SH-SY5Y (cell line): Measurements from ENCODE around the gene PCDH7.

Experiments
- GATA2 ChIP-seq: IDR thresholded peaks from 2 replicates; pipeline ENCODE4 v1.6.1; 2011; ENCODE audit warnings: mild to moderate bottlenecking, low read depth, low read length
- GATA3 ChIP-seq: IDR thresholded peaks from 2 replicates; pipeline ENCODE4 v1.6.1; 2011; ENCODE audit warnings: low read depth, mild to moderate bottlenecking, low read length, moderate library complexity

Gene PCDH7, protein sequence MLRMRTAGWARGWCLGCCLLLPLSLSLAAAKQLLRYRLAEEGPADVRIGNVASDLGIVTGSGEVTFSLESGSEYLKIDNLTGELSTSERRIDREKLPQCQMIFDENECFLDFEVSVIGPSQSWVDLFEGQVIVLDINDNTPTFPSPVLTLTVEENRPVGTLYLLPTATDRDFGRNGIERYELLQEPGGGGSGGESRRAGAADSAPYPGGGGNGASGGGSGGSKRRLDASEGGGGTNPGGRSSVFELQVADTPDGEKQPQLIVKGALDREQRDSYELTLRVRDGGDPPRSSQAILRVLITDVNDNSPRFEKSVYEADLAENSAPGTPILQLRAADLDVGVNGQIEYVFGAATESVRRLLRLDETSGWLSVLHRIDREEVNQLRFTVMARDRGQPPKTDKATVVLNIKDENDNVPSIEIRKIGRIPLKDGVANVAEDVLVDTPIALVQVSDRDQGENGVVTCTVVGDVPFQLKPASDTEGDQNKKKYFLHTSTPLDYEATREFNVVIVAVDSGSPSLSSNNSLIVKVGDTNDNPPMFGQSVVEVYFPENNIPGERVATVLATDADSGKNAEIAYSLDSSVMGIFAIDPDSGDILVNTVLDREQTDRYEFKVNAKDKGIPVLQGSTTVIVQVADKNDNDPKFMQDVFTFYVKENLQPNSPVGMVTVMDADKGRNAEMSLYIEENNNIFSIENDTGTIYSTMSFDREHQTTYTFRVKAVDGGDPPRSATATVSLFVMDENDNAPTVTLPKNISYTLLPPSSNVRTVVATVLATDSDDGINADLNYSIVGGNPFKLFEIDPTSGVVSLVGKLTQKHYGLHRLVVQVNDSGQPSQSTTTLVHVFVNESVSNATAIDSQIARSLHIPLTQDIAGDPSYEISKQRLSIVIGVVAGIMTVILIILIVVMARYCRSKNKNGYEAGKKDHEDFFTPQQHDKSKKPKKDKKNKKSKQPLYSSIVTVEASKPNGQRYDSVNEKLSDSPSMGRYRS (N-terminal part only)

DNA sequence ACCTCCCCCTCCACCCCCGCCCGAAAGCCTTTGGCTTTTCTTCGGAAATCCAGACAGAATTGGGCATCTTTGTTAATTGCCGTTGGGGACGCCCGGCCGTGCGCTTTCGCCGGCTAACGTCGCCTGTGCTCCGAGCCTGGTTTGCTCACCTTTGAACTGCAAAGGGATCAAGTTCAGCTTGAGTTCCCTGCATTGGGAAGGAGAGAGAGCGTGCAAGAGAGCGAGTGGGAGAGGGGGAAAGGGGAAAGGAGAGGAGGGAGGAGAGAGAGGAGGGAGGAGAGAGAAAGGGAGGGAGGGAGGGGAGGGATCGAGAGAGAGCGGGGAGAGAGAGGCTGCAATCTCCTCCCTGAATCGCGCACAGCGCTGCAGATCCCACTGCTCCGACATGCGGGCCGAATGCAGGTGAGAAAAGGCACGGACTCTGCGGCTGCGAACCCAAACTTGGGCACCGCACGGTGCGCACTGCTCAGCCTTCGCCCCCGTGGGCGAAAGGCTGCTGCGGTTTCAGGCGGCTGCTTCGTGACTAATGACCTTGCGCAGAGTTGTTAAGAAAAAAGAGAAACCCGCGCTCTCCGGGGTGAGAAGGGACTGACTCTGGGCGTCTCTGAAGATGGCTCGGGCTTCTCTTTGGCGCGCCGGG lies at the start of gene PCDH7:
PCDH7 (plus strand) TSS at position 349 of the 640 bp plus-strand sequence. CDS start 1,054 bp downstream, outside the sequence.
- TF ChIP-seq GATA3, result no peak
- TF ChIP-seq GATA2, result no peak; the same call in 1 of the 2 replicates

DNA sequence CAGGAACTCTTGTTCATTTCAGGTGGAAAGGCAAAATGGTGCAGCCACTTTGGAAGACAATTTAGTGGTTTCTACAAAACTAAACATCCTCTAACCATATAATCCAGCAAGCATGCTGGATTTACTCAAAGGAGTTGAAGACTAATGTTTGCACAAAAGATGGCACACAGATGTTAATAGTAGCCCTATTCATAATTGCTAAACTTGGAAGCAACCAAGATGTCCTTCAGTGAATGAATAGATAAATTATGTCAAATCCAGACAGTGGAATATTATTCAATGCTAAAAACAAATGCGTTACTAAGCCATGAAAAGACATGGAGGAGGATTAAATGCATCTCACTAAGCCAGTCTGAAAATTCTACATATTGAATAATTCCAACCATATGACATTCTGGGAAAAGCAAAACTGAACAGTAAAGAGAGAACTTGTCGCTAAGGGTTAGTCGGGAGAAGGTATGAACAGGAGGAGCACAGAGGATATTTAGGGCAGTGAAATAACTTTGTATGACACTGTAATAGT lies 48.2 kb upstream of the PCDH7 start:
- TF ChIP-seq GATA2 (no peak), GATA3 (no peak)

DNA sequence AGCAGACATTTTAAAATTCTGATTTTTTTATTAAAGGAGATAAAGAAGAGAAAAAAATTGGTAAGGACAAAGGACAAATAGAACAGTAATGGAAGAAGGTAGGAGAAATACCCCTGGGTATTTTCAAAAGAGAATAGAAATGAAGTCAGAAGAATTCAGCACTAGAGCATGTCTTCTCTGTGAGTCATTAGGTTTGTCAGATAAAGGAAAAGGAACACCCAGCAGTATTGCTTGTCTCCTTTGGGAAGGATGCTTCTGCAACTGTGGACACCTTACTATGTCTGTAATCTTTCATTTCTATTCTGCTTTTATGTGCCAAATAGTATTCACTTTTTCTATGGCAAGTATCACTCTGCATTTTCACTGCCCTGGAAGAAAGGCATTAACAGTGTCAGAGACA lies 24.0 kb upstream of the PCDH7 start:
- TF ChIP-seq GATA2, result no peak
- no peak for TF ChIP-seq GATA3

DNA sequence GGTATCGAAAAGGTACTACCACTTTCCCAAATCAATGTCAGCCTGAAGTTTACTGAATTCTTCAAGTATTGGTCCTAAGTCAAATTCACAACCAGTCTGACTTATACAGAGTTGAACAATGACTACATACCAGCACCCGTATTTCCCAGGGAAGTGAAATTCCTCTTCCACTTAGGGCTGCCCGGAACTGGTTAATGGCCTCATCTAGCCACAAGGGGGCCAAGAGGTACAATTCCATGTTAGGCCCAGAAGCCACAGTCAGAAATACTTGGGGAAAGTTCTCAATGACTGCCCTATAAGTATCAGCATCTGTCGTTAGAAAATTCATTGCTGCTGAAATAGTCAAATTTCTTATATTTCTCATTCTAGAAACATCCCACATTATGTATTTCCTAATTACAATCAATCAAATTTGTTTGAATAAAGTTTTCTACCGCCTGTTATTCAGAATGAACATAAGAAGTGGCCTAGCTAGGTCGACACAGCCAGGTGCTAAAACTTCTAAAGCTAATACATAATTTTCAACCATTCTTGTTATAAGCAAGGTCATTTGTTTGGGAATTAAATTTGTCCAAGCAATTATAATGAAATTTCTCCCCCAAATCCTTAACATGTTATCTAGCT lies 5.6 kb upstream of the PCDH7 start:
- TF ChIP-seq GATA3 (no peak), GATA2 (no peak)

DNA sequence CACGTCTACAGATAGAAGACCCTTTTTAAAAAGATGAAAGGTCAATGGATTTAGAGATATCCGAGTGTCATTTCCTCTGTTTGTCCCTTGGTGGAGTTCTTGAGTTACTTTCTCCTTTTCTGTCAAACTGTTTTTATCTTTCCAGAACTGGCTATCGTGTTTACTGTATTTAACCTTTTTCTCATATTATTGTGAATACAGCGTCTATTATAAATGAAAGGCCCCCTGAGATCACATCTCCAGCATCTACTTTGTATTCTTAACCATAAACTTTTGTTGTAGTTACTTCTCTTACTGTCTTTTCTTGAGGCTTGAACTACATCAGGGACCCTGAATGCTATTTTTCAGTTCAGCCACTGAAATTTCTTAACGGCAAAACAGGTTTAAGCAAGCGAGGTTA lies 4.0 kb upstream of the PCDH7 start:
- TF ChIP-seq GATA3 (no peak), GATA2 (no peak)

DNA sequence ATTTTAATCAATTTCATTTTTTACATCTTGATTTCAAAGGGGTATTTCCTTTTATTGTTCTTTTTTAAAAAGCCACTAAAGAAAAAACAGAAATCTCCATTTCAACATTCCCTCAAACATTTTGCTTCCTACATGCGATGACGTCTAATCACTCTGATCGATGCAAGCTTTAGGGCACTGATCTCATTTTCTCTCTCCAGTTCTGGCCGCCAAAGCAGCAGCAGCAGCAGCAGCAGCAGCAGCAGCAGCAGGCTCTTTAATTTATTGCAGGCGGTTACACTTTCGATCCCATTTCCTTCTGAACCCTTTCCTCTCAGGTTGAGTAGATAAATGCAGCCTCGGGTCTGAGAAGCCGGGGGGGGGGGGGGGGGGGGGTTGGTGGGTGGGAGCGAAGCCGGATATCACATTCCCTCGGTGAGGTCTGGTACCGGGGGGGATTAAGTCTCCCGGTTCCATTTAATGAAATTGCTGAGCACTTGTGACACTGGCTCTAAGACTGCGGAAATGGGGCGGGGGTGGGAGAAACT lies 3.4 kb upstream of the PCDH7 start:
- peak; percentile 32; the same call in 1 of the 2 replicates for TF ChIP-seq GATA2
- TF ChIP-seq GATA3, result no peak

DNA sequence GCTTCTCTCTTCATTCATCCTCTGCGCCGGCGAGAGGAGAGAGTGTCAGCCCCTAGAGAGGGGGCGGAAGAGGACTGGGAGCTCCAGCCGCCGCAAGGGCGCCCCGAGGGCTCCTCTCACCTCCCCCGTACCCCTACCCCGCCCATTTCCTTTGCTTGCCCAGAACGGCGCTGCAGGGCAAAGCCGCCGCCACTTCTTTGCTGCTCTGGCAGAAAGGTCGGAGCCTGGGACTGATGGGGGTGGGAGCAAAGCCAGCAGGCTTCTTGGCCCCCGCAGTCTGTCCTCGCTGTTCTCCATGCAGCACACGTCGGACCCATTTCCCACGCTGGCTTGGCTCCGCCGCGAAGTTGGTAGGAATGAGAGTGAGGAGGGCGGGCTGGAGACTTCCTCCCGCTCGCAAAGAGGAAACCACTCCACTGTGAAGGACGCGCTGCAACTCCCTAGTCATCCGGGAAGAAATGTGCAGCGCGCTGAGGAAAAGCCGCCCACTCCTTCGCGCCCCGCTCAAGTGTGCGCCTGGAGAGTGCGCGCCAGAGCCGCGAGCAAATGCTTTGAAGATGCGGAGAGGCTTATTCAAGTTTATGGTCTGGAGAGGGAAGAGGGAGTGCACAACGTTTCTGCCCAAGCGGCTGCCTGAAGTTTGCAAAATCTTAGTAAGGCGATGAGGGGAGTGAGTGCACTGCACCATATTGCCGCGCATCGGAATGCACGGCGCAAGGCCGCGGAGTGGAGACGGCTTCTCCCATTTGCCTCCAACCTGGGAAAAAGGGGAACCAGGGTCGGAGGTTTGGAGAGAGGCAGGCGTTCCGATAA lies 2.8 kb upstream of the PCDH7 start:
- TF ChIP-seq GATA3, result no peak
- no peak for TF ChIP-seq GATA2

DNA sequence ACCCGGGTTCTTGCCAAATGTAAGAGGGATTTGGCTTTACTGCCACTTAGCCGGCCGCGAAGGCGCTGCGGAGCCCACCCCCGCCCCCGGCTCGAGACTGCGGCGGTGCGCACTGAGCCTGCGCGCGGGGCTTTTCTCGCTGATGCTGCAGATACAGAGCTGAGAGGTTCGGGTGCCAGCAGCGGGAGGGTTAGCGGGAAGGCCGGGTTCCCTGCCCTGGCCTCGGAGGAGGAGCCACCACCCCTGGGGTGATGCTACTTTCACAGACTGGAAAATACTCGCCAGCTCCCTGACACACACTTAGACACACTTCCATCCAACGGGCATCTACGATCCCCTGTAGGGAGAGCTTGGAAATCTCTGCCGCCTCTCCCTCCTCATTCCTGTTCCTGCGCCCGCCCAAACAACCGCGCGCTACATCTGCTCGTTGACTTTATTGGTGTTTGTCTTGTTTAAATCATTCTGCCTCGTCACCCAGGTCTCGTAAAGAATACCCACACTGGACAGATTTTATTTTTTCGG lies 2.1 kb upstream of the PCDH7 start:
- peak; percentile 40; the same call in 1 of the 2 replicates for TF ChIP-seq GATA2
- no peak for TF ChIP-seq GATA3

DNA sequence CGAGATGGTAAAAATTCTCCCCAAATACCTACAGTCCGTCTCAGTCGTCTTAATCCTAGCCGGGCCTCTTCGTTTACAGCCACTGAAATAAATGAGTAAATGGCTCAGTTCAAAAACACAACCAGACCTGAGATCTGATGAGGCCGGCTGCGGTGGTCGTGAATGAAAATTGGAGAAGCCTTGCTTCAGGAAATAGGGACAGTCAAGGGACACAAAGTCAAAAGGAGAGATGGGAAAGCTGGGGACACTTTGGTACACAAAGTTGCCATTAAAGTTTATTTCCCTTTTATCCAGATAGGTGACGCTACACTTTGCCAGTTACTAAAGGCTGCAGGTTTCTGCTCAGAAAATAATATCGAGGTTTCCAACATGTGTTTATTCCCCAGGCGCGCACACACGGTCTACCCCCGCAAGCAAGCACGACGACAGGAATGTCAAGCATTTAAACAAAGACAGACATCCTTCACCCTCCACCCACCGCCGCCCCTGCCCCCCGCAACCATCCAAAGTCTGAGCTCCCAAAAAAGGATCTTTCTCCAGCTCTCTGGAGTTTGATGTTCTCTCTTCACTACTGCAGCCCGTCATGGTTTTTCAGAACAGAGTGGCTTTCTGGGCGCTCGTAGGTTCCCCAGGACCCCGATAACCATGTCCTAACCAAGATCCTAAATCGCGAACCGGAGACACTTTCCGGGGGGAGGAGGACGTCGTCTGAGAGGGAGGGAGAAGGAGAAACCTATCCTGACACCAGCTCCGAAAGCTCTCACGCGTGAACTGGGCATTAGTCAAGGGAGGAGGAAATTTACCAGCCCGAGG lies 1.3 kb upstream of the PCDH7 start:
- TF ChIP-seq GATA3 (no peak), GATA2 (no peak)

DNA sequence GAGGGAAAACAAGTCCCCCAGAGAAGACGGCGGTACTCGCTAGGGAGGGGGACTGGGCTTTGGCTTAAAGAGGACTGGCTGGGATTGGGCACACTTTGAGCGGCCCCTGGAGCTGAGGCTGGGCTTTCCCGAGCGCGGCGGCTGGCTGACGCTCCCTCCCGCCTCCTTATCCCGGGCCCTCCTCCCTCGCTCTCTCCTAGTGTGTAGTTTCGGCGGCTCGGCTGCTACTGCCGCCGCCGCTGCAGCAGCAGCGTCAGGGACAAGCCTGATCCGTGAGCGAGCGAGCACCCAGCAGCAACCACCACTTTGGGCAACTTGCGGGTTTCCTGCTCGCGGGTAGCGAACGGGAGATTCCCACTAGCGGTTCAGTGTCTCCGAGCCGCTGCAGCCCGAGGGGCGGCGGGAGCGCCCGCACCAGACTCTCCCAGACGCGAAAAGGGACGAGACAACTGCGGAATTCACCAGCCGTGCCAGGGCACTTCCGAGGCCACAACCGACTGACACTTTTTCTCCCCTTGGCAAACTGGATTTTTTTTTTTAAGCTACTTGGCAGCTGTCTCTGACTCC lies 632 bp upstream of the PCDH7 start:
- TF ChIP-seq GATA3, result no peak
- TF ChIP-seq GATA2, result no peak

DNA sequence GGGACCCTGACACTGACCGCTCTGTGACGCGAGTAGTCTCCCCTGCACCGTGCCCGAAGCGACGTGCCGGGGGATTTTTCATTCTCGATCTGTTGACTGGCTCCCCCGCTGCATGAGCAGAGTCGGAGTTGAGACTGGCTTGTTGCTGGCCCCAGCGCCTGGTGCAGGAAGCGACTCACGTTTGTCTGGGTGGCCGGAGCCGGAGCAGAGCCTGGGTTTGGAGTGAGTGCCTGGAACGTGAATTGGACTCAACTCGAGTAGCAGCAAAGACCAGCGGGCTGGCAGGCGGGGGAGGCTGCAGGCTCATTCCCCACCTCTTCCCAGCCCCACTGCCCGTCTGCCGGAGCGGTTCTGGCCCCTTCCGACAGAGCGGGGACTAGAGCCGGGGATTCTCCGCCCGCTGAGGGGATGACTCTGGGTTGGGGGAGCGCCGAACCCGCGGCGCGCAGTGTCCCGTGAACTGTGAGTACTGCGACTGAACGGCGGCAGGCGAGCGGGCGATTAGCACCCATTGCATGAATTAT lies 554 bp downstream of the PCDH7 start:
- TF ChIP-seq GATA3 (no peak), GATA2 (no peak; the same call in 1 of the 2 replicates)
